ENCODE results near the gene TCF3. TPM values are rescaled to one million over a fixed set of nuclear protein-coding genes. Genes with fewer than 3 reads are reported as not detected.
A peak's percentile ranks its signal among the peaks of the same experiment; 100 is the strongest.

Gene TCF3
- total and polyA plus RNA-seq, 10 of the 15 experiments (the other 5 are each of a cell fraction or from before 2014, with no cell fraction given) = 6.7 to 282 (median 70.7) TPM

DNA sequence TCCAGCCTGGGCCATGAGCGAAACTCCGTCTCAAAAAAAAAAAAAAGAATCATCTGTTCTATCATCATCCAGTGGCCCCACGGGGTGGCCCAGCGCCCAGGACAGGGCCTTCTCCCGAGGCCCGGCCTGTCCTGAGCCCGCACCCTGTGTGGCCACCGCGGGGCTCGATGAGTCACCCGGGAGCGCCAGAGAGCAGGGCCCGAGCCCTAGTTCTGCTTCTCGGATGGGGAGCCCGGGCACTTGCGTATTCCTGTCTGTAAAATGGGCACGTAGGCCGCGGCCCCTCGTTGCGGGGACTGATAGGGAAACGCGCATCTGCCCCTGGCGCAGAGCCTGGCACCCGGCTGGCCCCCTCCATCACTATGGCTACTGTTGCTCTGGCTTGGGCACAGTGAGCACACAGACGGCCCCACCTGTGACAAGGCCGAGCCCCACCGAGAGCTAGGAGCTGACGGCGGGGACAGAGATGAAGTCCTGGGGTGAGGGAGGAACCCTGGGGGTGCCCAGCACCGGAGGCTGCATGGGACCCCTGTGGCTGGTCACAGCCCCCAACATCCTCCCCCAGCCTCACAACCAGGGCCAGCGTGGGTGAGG, 25.9 kb downstream of the TCF3 start:
- no peak overlapping the region for H3K9ac ChIP-seq (ENCODE audit: control insufficient read depth, insufficient read depth, low read length)
- H3K27ac ChIP-seq (ENCODE audit: control insufficient read depth, insufficient read depth) = no peak overlapping the region
- intact Hi-C loops (cut with micrococcal nuclease; ENCODE audit: unreplicated experiment) = no loop called here
- no peak for DNase-seq (ENCODE audit: low read depth, low spot score)
- no peak for ATAC-seq
- no TSS peak for BruUV-seq (replicated peaks)
- WGBS (ENCODE audit: insufficient coverage, insufficient replicate concordance, low lambda C conversion rate, missing lambda C conversion rate) = 88% methylated on average over 28 of the region's 32 CpGs
- peaks cover 16 to 37% of the 10 kb centered on the region in 2 experiments for H3K36me3 ChIP-seq (ENCODE audit: control insufficient read depth in 2 of 2, insufficient read depth in 2 of 2, low read length in 1 of 2)
- TF ChIP-seq, protein P1, sequence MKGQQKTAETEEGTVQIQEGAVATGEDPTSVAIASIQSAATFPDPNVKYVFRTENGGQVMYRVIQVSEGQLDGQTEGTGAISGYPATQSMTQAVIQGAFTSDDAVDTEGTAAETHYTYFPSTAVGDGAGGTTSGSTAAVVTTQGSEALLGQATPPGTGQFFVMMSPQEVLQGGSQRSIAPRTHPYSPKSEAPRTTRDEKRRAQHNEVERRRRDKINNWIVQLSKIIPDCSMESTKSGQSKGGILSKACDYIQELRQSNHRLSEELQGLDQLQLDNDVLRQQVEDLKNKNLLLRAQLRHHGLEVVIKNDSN (IDR thresholded peaks at IDR 0.05; ENCODE audit: borderline replicate concordance, extremely low read length, insufficient read depth, low read depth, low read length) = no peak
- TF ChIP-seq TCF3 (IDR thresholded peaks at IDR 0.05; ENCODE audit: borderline replicate concordance, insufficient read depth, low read depth, low read length) (no peak), BMI1 (IDR thresholded peaks at IDR 0.05; ENCODE audit: borderline replicate concordance) (no peak), DPF2 (IDR thresholded peaks at IDR 0.05) (no peak), ZZZ3 (IDR thresholded peaks at IDR 0.05; ENCODE audit: control insufficient read depth, insufficient read length, low read depth) (no peak)
- no peaks in the 10 kb centered on the region for H3K4me1 ChIP-seq (ENCODE audit: control insufficient read depth, insufficient read depth, low read length)
- 0 out of 2 replicates have a peak, but pooled peaks cover 4% of the 10 kb centered on the region for H4K20me1 ChIP-seq (ENCODE audit: control insufficient read depth, insufficient read depth)
- H3K27me3 ChIP-seq (replicated peaks in 1 of 2; ENCODE audit: control insufficient read depth in 2 of 2, insufficient read depth in 2 of 2, low read length in 1 of 2) = no peaks in the 10 kb centered on the region
- ChIA-PET SMC1A (ENCODE audit: uncharacterized antibody, unreplicated experiment) (no interaction called here), CTCF (interaction anchor here (0.9 kb wide), 1 partner anchor 44 kb away, joined by 3 read pairs; no protein-coding TSS in a partner anchor), POLR2A (interaction anchor here (1.0 kb wide), 1 partner anchor 10 kb away, joined by 3 read pairs; no protein-coding TSS in a partner anchor), RAD21 (ENCODE audit: unreplicated experiment) (no interaction called here)
- H3K9me3 ChIP-seq (replicated peaks; ENCODE audit: control insufficient read depth, insufficient read depth, low read length) = no peaks in the 10 kb centered on the region
- no peak overlapping the region for H2AFZ ChIP-seq (ENCODE audit: control insufficient read depth, low read depth, low read length)
- H3K4me2 ChIP-seq (ENCODE audit: control insufficient read depth, insufficient read depth) = no peak overlapping the region
- no peak for FAIRE-seq
- in situ Hi-C loops (cut with MboI) = no loop called here
- H3K79me2 ChIP-seq (ENCODE audit: control insufficient read depth, insufficient read depth, low read length) = no peaks in the 10 kb centered on the region
- no peak overlapping the region for H3K4me3 ChIP-seq

DNA sequence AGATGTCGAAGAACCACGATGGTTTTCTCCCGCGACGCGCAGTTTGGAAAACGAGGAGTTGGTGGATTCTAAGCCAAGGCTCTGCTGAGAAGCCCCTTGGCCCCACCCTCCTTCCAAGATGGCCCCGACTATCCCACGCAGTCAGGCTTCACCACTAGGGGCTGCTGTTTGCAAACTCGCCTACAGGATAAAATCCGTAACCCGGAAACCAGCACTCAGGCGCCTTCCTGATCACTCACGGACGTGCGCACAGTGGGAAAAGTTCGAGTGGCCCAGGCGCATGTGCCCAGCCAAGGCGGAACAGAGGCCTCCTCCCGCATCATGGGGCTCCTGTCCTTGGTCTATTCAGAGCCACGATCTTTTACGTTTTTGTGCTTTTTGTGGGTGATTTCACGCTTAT, 28.0 kb downstream of the TCF3 start:
- SMC1A ChIA-PET (ENCODE audit: uncharacterized antibody, unreplicated experiment) = no interaction called here
- Histone ChIP-seq H3K4me2 (ENCODE audit: control insufficient read depth, insufficient read depth) (no peak overlapping the region), H2AFZ (ENCODE audit: control insufficient read depth, low read depth, low read length) (no peak overlapping the region), H3K27ac (ENCODE audit: control insufficient read depth, insufficient read depth) (no peak overlapping the region), H3K79me2 (ENCODE audit: control insufficient read depth, insufficient read depth, low read length) (no peaks in the 10 kb centered on the region), H4K20me1 (ENCODE audit: control insufficient read depth, insufficient read depth) (0 out of 2 replicates have a peak, but pooled peaks cover under 1% of the 10 kb centered on the region), H3K9me3 (replicated peaks; ENCODE audit: control insufficient read depth, insufficient read depth, low read length) (no peaks in the 10 kb centered on the region), H3K27me3 (replicated peaks in 1 of 2; ENCODE audit: control insufficient read depth in 2 of 2, insufficient read depth in 2 of 2, low read length in 1 of 2) (no peaks in the 10 kb centered on the region), H3K4me1 (ENCODE audit: control insufficient read depth, insufficient read depth, low read length) (no peaks in the 10 kb centered on the region), H3K36me3 (ENCODE audit: control insufficient read depth in 2 of 2, insufficient read depth in 2 of 2, low read length in 1 of 2) (peaks cover 16 to 41% of the 10 kb centered on the region in 2 experiments), H3K4me3 (no peak overlapping the region), H3K9ac (ENCODE audit: control insufficient read depth, insufficient read depth, low read length) (no peak overlapping the region)
- no peak for DNase-seq (ENCODE audit: low read depth, low spot score)
- CTCF ChIA-PET = interaction anchor here (1.0 to 1.1 kb wide), 2 partner anchors 16 to 48 kb away, joined by 4 to 6 read pairs; no protein-coding TSS in a partner anchor
- RAD21 ChIA-PET (ENCODE audit: unreplicated experiment) = no interaction called here
- intact Hi-C loops (cut with micrococcal nuclease; ENCODE audit: unreplicated experiment) = no loop called here
- ATAC-seq = peak; percentile 71
- in situ Hi-C loops (cut with MboI) = no loop called here
- TSS peak; percentile 47 for BruUV-seq (replicated peaks)
- FAIRE-seq = no peak
- POLR2A ChIA-PET = no interaction called here
- 94% methylated on average over 23 of the region's 23 CpGs for WGBS (ENCODE audit: insufficient coverage, insufficient replicate concordance, low lambda C conversion rate, missing lambda C conversion rate)
- no peak for TF ChIP-seq POLR2AphosphoS5 (IDR thresholded peaks at IDR 0.05; ENCODE audit: low read length)
- no peak for TF ChIP-seq STAT3 (IDR thresholded peaks at IDR 0.05; ENCODE audit: low read depth, low read length)
- no peak for TF ChIP-seq CREB1 (IDR thresholded peaks at IDR 0.05; ENCODE audit: low read depth)
- TF ChIP-seq HDGF (IDR thresholded peaks at IDR 0.05) = no peak
- no peak for TF ChIP-seq HDAC6 (IDR thresholded peaks at IDR 0.05; ENCODE audit: unreplicated experiment)
- TF ChIP-seq PAX5 (IDR thresholded peaks at IDR 0.05; ENCODE audit: borderline replicate concordance, low read depth, low read length) = no peak
- TF ChIP-seq TARDBP (IDR thresholded peaks at IDR 0.05; ENCODE audit: borderline replicate concordance) = no peak
- no peak for TF ChIP-seq TBL1XR1 (IDR thresholded peaks at IDR 0.05; ENCODE audit: low read depth, low read length)
- no peak for TF ChIP-seq FOXM1 (IDR thresholded peaks at IDR 0.05; ENCODE audit: low read depth, low read length)
- TF ChIP-seq ZSCAN29 (IDR thresholded peaks at IDR 0.05) = no peak
- TF ChIP-seq SIN3A (IDR thresholded peaks at IDR 0.05; ENCODE audit: low read depth, low read length) = no peak
- no peak for TF ChIP-seq JUND (IDR thresholded peaks at IDR 0.05; ENCODE audit: low read depth, low read length)
- no peak for TF ChIP-seq RB1 (IDR thresholded peaks at IDR 0.05; ENCODE audit: borderline replicate concordance)
- TF ChIP-seq ZBED1 (IDR thresholded peaks at IDR 0.05; ENCODE audit: borderline replicate concordance) = no peak

Measured in GM12878 (cell line).